Breast epithelium (tissue), 4 donors: ENCODE results near the gene UBAC2. TPM values are rescaled to one million over a fixed set of nuclear protein-coding genes. Genes with fewer than 3 reads are reported as not detected.
"Not testable (repeated sequence)": the region's sequence is repeated elsewhere in the genome, so short reads cannot be mapped to it uniquely, and the experiment has no call there.

Experiments used
- DNase-seq, 2 donors: peaks; one replicate each; pipeline ENCODE4 v3.0.0-alpha.2; 2019; ENCODE audit warnings: low spot score in 2 of 2
- H3K27ac ChIP-seq, 2 donors: fragments of 200-600 bp; sonication (generic) in 1 of 2; one replicate each; pipeline ENCODE4 v1.5.1; 2016 to 2019; ENCODE audit warnings: mild to moderate bottlenecking in 1 of 2
- H3K27me3 ChIP-seq, 2 donors: fragments of 200-600 bp; sonication (generic) in 1 of 2; one replicate each; pipeline versions ENCODE4 v1.5.1 to v1.6.0; 2017 to 2019; ENCODE audit warnings: control low read depth in 1 of 2, mild to moderate bottlenecking in 1 of 2
- H3K36me3 ChIP-seq: fragments of 200-600 bp; one replicate; pipeline ENCODE4 v1.5.1; 2019
- H3K4me1 ChIP-seq, 2 donors: fragments of 200-600 bp; sonication (generic); one replicate each; pipeline ENCODE4 v1.5.1; 2016 to 2019; ENCODE audit warnings: control low read depth in 1 of 2
- H3K4me3 ChIP-seq, 3 donors: fragments of 200-600 bp; sonication (generic); 1 replicate in 2 of 3; 2 replicates in 1 of 3; pipeline ENCODE4 v1.5.1; 2016 to 2019; ENCODE audit warnings: mild to moderate bottlenecking in 3 of 3, moderate library complexity in 2 of 3
- H3K9me3 ChIP-seq, 2 donors: fragments of 200-600 bp; sonication (generic) in 1 of 2; one replicate each; pipeline ENCODE4 v1.5.1; 2016 to 2019; ENCODE audit warnings: control low read depth in 1 of 2
- CTCF ChIP-seq, 3 donors: fragments of 450-650 bp; IDR thresholded peaks; one replicate each; pipeline ENCODE4 v1.5.1; 2016 to 2017; ENCODE audit warnings: antibody characterized with exemption in 3 of 3, mild to moderate bottlenecking in 3 of 3, moderate library complexity in 3 of 3
- POLR2A ChIP-seq: fragments of 450-650 bp; IDR thresholded peaks from one replicate; pipeline ENCODE4 v1.6.1; 2016; ENCODE audit warnings: antibody characterized with exemption, mild to moderate bottlenecking, moderate library complexity
- POLR2AphosphoS5 ChIP-seq, 3 donors: sonication (generic); formaldehyde crosslinking; IDR thresholded peaks; one replicate each; pipeline ENCODE4 v1.6.1; 2017; ENCODE audit warnings: antibody characterized with exemption in 3 of 3
- intact Hi-C: fragments of 100-400 bp; cut with DNase I; formaldehyde crosslinking; loops from one replicate; pipeline ENCODE4 v1.15.1; 2023; ENCODE audit warnings: low total_unique reads
- total RNA-seq, 3 donors: library from RNA; depleted of rRNA; stranded (reverse); fragments of >200 nt; gene quantifications; one replicate each; pipeline ENCODE4 v1.1.0, GENCODE V29; 2016

Gene UBAC2
- total RNA-seq, 3 donors from 2014 or later: 64.6 to 72.8 (median 65.1) TPM

- intact Hi-C loops: no loop called here
- no peak for DNase-seq
- TF ChIP-seq POLR2A (no peak), CTCF (IDR thresholded peaks at IDR 0.05) (no peak), POLR2AphosphoS5 (IDR thresholded peaks at IDR 0.05) (no peak)
- H3K9me3 ChIP-seq: no peaks in the 10 kb centered on the region
- H3K4me1 ChIP-seq: no peaks in the 10 kb centered on the region
- H3K27ac ChIP-seq: no peak overlapping the region
- H3K36me3 ChIP-seq: no peaks in the 10 kb centered on the region
- H3K27me3 ChIP-seq: no peaks in the 10 kb centered on the region
- H3K4me3 ChIP-seq: no peak overlapping the region
Observed at GRCh38 chr13:99226513-99226912, 25.9 kb downstream of the UBAC2 start.

- DNase-seq: no peak
- no peak for TF ChIP-seq POLR2A
- no peak for TF ChIP-seq CTCF (IDR thresholded peaks at IDR 0.05)
- no peak for TF ChIP-seq POLR2AphosphoS5 (IDR thresholded peaks at IDR 0.05)
- intact Hi-C loops: no loop called here
- no peaks in the 10 kb centered on the region for H3K27me3 ChIP-seq
- H3K27ac ChIP-seq: no peak overlapping the region
- no peaks in the 10 kb centered on the region for H3K4me1 ChIP-seq
- no peaks in the 10 kb centered on the region for H3K36me3 ChIP-seq
- H3K4me3 ChIP-seq: no peak overlapping the region
- H3K9me3 ChIP-seq: no peaks in the 10 kb centered on the region
Observed at GRCh38 chr13:99227331-99227900, 26.8 kb downstream of the UBAC2 start.

DNA sequence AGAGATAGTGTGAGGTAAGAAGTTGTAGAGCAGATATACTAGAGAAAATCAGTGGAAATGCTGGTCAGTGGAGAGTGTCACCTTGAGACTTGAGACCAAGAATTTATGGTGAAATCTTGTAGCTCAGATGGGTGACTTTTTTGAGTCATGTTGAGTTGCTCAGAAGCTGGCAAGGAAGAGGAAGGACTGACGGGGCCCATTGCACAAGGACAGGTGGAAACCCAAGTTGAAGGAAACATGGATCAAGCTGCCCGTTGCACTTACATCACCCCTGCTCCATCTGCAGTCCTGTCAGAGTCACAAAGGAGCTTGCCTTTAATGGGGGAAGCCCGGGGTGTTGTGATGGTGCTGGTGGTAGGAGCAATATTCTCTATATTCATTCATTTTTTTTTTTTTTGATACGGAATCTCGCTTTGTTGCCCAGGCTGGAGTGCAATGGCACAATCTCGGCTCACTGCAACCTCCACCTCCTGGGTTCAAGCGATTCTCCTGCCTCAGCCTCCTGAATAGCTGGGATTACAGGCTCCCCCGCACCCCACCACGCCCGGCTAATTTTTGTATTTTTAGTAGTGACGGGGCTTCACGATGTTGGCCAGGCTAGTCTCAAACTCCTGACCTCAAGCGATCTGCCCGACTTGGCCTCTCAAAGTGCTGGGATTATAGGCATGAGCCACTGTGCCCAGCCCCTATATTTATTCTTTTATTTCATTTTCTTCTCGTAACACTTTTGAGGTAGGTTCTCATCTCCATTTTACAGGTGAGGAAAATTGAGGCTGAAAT, 27.4 kb downstream of the UBAC2 start:
- H3K4me3 ChIP-seq: no peak overlapping the region
- no peak for DNase-seq

DNA sequence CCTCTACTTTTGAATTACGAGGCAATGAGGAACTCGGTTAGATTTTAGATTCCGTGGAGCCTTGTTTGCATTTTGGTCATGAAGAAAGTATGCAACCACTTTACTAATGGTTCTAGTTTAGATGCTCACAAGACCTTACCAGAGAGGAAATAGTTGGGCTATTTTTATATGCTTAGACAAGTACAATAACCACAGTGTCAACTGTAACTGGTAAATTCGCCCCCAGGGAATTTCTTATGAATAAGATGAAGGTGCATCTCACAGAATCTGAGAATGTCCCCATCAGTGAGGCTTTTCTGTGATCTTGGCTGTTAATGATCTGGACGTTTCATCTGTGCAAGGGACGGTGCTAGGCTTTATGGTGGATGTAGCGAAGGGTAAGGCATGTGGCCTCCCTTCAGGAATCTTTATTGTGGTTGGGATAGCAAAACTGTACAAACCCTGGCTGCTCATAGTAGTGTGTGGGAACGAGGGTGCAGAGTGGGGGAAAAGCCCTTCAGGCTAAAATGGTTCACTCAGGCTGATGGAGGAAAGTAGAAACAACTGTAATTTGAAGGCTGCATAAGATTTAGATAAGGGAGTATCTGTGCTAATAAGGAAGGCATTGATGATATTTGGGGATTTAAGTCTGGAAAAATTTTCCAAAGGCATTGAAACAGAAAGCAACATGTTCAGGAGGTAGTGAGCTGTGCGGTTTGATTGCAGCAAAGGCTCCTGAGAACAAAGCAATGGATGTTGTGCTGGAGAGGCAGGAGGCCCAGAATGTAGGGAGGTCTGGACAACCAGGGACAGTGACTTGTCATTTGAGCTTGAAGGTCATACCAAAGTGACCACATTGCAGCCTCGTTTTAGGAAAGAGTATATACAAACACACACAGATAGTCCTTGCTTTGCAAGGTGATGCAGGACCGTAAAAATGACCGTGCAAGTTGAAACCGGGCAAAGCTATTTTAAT, 28.4 kb downstream of the UBAC2 start:
- no peak for DNase-seq
- Histone ChIP-seq H3K9me3 (no peaks in the 10 kb centered on the region), H3K27ac (no peak overlapping the region), H3K36me3 (no peaks in the 10 kb centered on the region), H3K4me1 (no peaks in the 10 kb centered on the region), H3K27me3 (no peaks in the 10 kb centered on the region), H3K4me3 (no peak overlapping the region)
- intact Hi-C loops: no loop called here
- TF ChIP-seq POLR2A: no peak
- TF ChIP-seq CTCF (IDR thresholded peaks at IDR 0.05): no peak
- TF ChIP-seq POLR2AphosphoS5 (IDR thresholded peaks at IDR 0.05): no peak

More for the DNA sequence above, 27.4 kb downstream of the UBAC2 start:
- intact Hi-C loops: no loop called here
- Histone ChIP-seq H3K36me3 (no peaks in the 10 kb centered on the region), H3K9me3 (no peaks in the 10 kb centered on the region), H3K27ac (no peak overlapping the region), H3K4me1 (no peaks in the 10 kb centered on the region), H3K27me3 (no peaks in the 10 kb centered on the region)
- TF ChIP-seq POLR2AphosphoS5 (IDR thresholded peaks at IDR 0.05) (no peak), CTCF (IDR thresholded peaks at IDR 0.05) (no peak), POLR2A (no peak)

- DNase-seq, H3K4me1 ChIP-seq, H3K4me3 ChIP-seq, H3K9me3 ChIP-seq, intact Hi-C loops, H3K27ac ChIP-seq, H3K27me3 ChIP-seq, H3K36me3 ChIP-seq: not testable (repeated sequence)
Observed at GRCh38 chr13:99230588-99230987, 29.9 kb downstream of the UBAC2 start.
